B cell (primary cell): ENCODE results near the gene SPP1. TPM values are rescaled to one million over a fixed set of nuclear protein-coding genes. Genes with fewer than 3 reads are reported as not detected.

ENCODE experiments used
- ATAC-seq: fragments of 200-7000 bp; cut with Tn5 transposase; one replicate; pipeline ENCODE4 v1.10.0; 2021; ENCODE audit warnings: low read depth, mild to moderate bottlenecking, moderate number of reproducible peaks, moderate library complexity
- CTCF ChIA-PET: fragments of 350-600 bp; sonication (Branson Sonifier 250); formaldehyde crosslinking; loops from one replicate; lab custom pipeline; 2021; ENCODE audit warnings: antibody characterized with exemption, inconsistent platforms; lab: Charles Lee
- POLR2A ChIA-PET: fragments of 350-600 bp; sonication (Branson Sonifier 250); formaldehyde crosslinking; loops from one replicate; lab custom pipeline; 2021; ENCODE audit warnings: antibody characterized with exemption; lab: Charles Lee
- DNase-seq: peaks from one replicate; pipeline ENCODE4 v3.0.0; 2013
- H2AFZ ChIP-seq: 2 replicates; pipeline ENCODE4 v1.6.1; 2012; ENCODE audit warnings: mild to moderate bottlenecking, low read depth, low read length; ENCODE audit not compliant: insufficient read depth, poor library complexity, severe bottlenecking
- H3K27ac ChIP-seq, 2 donors: 1 replicate in 1 of 2; 2 replicates in 1 of 2; pipeline ENCODE4 v1.5.1; 2012 to 2013; ENCODE audit warnings: low read length in 2 of 2, mild to moderate bottlenecking in 2 of 2, moderate library complexity in 1 of 2
- H3K27me3 ChIP-seq, 4 experiments: fragments of 200-600 bp in 1 of 4; sonication (generic) in 1 of 4; replicated peaks in 1 of 4; 1 replicate in 2 of 4; 2 replicates in 2 of 4; pipeline versions ENCODE4 v1.6.1 to v1.7.0; 2013 to 2016; ENCODE audit warnings: low read length in 3 of 4, mild to moderate bottlenecking in 2 of 4, mixed read lengths in 1 of 4, moderate library complexity in 1 of 4; ENCODE audit not compliant: insufficient read depth in 4 of 4, control insufficient read depth in 3 of 4; ENCODE audit errors: control extremely low read depth in 1 of 4
- H3K36me3 ChIP-seq, 2 experiments: replicated peaks in 1 of 2; 1 replicate in 1 of 2; 2 replicates in 1 of 2; pipeline versions ENCODE4 v1.6.1 to v1.7.1; 2013; ENCODE audit warnings: low read length in 1 of 2; ENCODE audit not compliant: insufficient read depth in 2 of 2, control insufficient read depth in 1 of 2; ENCODE audit errors: control extremely low read depth in 1 of 2, extremely low read depth in 1 of 2
- H3K4me1 ChIP-seq, 2 donors: fragments of 200-600 bp in 1 of 2; sonication (generic) in 1 of 2; 1 replicate in 1 of 2; 2 replicates in 1 of 2; pipeline versions ENCODE4 v1.5.1 to v1.6.1; 2013 to 2017; ENCODE audit warnings: low read length in 2 of 2; ENCODE audit not compliant: control insufficient read depth in 2 of 2, insufficient read depth in 2 of 2
- H3K4me2 ChIP-seq: replicated peaks from 2 replicates; pipeline ENCODE3; 2012; ENCODE audit warnings: mild to moderate bottlenecking, low read depth, low read length; ENCODE audit not compliant: poor library complexity, severe bottlenecking
- H3K4me3 ChIP-seq, 5 experiments: fragments of 200-600 bp in 1 of 5; sonication (generic) in 1 of 5; 1 replicate in 3 of 5; 2 replicates in 2 of 5; pipeline versions ENCODE4 v1.5.1 to v1.7.0; 2011 to 2016; ENCODE audit warnings: low read length in 4 of 5, mild to moderate bottlenecking in 4 of 5, low read depth in 2 of 5, control low read depth in 1 of 5, moderate library complexity in 1 of 5; ENCODE audit not compliant: insufficient read depth in 1 of 5; ENCODE audit errors: control extremely low read depth in 1 of 5, extremely low read depth in 1 of 5
- H3K79me2 ChIP-seq: fragments of 200-600 bp; sonication (generic); one replicate; pipeline ENCODE4 v1.6.0; 2016; ENCODE audit warnings: low read length; ENCODE audit not compliant: control insufficient read depth, insufficient read depth
- H3K9ac ChIP-seq: fragments of 200-600 bp; sonication (generic); 2 replicates; pipeline ENCODE4 v1.6.1; 2017; ENCODE audit warnings: mild to moderate bottlenecking, low read length, moderate library complexity
- H3K9me3 ChIP-seq, 3 donors: one replicate each; pipeline versions ENCODE4 v1.6.1 to v1.7.1; 2013; ENCODE audit warnings: low read length in 2 of 3; ENCODE audit not compliant: control insufficient read depth in 2 of 3, insufficient read depth in 1 of 3; ENCODE audit errors: control extremely low read depth in 1 of 3
- H4K20me1 ChIP-seq: 2 replicates; pipeline ENCODE4 v1.6.0; 2012; ENCODE audit warnings: mild to moderate bottlenecking, low read length; ENCODE audit not compliant: insufficient read depth, control insufficient read depth, poor library complexity, severe bottlenecking
- H3K27ac Mint-ChIP-seq: one replicate; pipeline ENCODE4 v1.8.0; 2021; ENCODE audit warnings: mixed read lengths
- H3K27me3 Mint-ChIP-seq: one replicate; pipeline ENCODE4 v1.8.0; 2021; ENCODE audit warnings: mixed read lengths
- H3K4me1 Mint-ChIP-seq: one replicate; pipeline ENCODE4 v1.8.0; 2021; ENCODE audit warnings: mixed read lengths
- H3K4me3 Mint-ChIP-seq: one replicate; pipeline ENCODE4 v1.8.0; 2021; ENCODE audit warnings: mixed read lengths
- H3K9me3 Mint-ChIP-seq: one replicate; pipeline ENCODE4 v1.8.0; 2022; ENCODE audit warnings: mixed read lengths; ENCODE audit not compliant: insufficient read depth
- CTCF ChIP-seq: fragments of 200-600 bp; IDR thresholded peaks from one replicate; pipeline ENCODE4 v1.8.0; 2022; ENCODE audit warnings: antibody characterized with exemption, mild to moderate bottlenecking
- EZH2 ChIP-seq: IDR thresholded peaks from 2 replicates; pipeline ENCODE4 v1.6.1; 2012; ENCODE audit warnings: borderline replicate concordance, low read depth, mild to moderate bottlenecking, moderate library complexity, low read length; ENCODE audit not compliant: insufficient read depth, poor library complexity, severe bottlenecking
- WGBS: methylation state at CpG from one replicate; pipeline ENCODE4 v1.1.5; 2013; ENCODE audit warnings: missing lambda C conversion rate; ENCODE audit not compliant: insufficient coverage; 5-methylcytosine and 5-hydroxymethylcytosine counted together
- intact Hi-C: fragments of 100-400 bp; cut with micrococcal nuclease; formaldehyde crosslinking; loops from one replicate; pipeline ENCODE4 v1.10.0; 2022
- polyA plus RNA-seq: library from polyadenylated mRNA; depleted of rRNA; stranded (reverse); fragments of >200 nt; gene quantifications from 2 replicates; pipeline ENCODE4 v1.2.3, GENCODE V29; 2012
- total RNA-seq, 2 donors: library from RNA; stranded (reverse); fragments of 120-200 nt in 1 of 2; gene quantifications; 1 replicate in 1 of 2; 2 replicates in 1 of 2; pipeline versions ENCODE4 v1.2.3 to v1.2.4, GENCODE V29; 2013 to 2022

SPP1 gene
- total and polyA plus RNA-seq, 2 donors (not counting 1 experiment from before 2014, with no cell fraction given) = not detected

DNA sequence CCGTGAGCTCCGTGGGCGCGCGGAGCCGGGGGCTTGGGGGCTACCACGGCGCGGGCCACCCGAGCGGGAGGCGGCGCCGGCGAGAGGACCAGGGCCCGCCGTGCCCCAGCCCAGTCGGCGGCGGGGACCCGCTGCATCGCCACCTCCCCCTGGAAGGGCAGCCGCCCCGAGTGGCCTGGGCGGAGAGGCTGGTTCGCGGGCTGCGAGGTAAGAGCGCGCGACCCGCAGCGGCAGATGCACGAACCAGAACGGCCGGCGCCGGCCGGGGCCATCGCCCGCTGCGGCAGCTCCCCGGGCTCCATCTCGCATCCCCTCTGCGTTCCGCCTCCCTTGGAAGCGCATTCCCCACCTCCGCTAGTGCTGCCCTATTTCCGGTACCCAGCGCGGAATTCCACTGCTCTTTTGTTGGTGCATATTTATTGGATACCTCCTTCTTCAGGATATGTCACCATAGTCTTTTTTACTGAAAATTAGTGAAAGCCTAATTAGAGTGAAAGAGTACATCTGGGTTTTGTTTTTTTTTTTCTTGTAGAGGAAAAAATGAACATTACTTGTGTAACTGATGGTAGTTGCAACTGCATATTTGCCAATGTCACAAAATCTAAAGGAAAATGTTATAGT is 32.7 kb downstream of the SPP1 start:
- ATAC-seq = peak; percentile 13

More for the DNA sequence above, 32.7 kb downstream of the SPP1 start:
- ChIA-PET CTCF (no interaction called here), POLR2A (no interaction called here)
- no peak for DNase-seq
- peaks cover 5% of the 10 kb centered on the region for H3K27me3 Mint-ChIP-seq
- Histone ChIP-seq H3K4me1 (peaks cover 14 to 15% of the 10 kb centered on the region in 2 donors), H3K79me2 (peaks cover 3% of the 10 kb centered on the region), H3K9me3 (peaks cover 0 to 3% (median 3%) of the 10 kb centered on the region in 3 donors), H3K4me3 (peak overlapping the region; percentile 41 to 68 (median 67)), H3K36me3 (no peaks in the 10 kb centered on the region), H3K9ac (peak overlapping the region; percentile 61), H3K27me3 (peaks cover 0 to 8% (median 0%) of the 10 kb centered on the region in 4 experiments), H3K4me2 (peak overlapping the region; percentile 90), H3K27ac (no peak overlapping the region), H2AFZ (peak overlapping the region; percentile 72), H4K20me1 (no peaks in the 10 kb centered on the region)
- no peak for TF ChIP-seq CTCF
- no peak for TF ChIP-seq EZH2
- peaks cover 32% of the 10 kb centered on the region for H3K4me1 Mint-ChIP-seq
- peak overlapping the region; percentile 93 for H3K4me3 Mint-ChIP-seq
- intact Hi-C loops = no loop called here
- H3K9me3 Mint-ChIP-seq = no peaks in the 10 kb centered on the region
- H3K27ac Mint-ChIP-seq = peak overlapping the region; percentile 48
- under 1% methylated on average over 48 of the region's 51 CpGs for WGBS
